Keratinocyte (primary cell): ENCODE data around the gene RNASEH2B. TPM values are rescaled to one million over a fixed set of nuclear protein-coding genes. Genes with fewer than 3 reads are reported as not detected.

Source experiments
- DNase-seq: peaks from one replicate; pipeline ENCODE4 v3.0.0-alpha.2; 2011; ENCODE audit warnings: low read depth, missing footprints, low spot score
- FAIRE-seq: peaks from 2 replicates; lab custom pipeline; 2011; peaks lifted over from hg19 to GRCh38; lab: Jason Lieb, UNC
- H2AFZ ChIP-seq: 2 replicates; pipeline ENCODE4 v1.6.0; 2012; ENCODE audit warnings: low read length, control low read depth, inconsistent platforms; ENCODE audit not compliant: control insufficient read depth
- H3K27ac ChIP-seq: 2 replicates; pipeline ENCODE4 v1.5.1; 2011; ENCODE audit warnings: low read length; ENCODE audit not compliant: control insufficient read depth, insufficient read depth
- H3K27me3 ChIP-seq: 3 replicates; pipeline ENCODE4 v1.6.0; 2011; ENCODE audit warnings: low read length; ENCODE audit not compliant: control insufficient read depth, insufficient read depth; ENCODE audit errors: extremely low read depth
- H3K36me3 ChIP-seq, 2 experiments: 2 replicates in 1 of 2; 3 replicates in 1 of 2; pipeline ENCODE4 v1.5.1; 2011; ENCODE audit warnings: low read length in 2 of 2, mild to moderate bottlenecking in 1 of 2; ENCODE audit not compliant: control insufficient read depth in 2 of 2, insufficient read depth in 2 of 2; ENCODE audit errors: extremely low read depth in 1 of 2
- H3K4me1 ChIP-seq: 3 replicates; pipeline ENCODE4 v1.5.1; 2011; ENCODE audit warnings: low read length; ENCODE audit not compliant: control insufficient read depth, insufficient read depth; ENCODE audit errors: extremely low read depth
- H3K4me2 ChIP-seq: 3 replicates; pipeline ENCODE4 v1.6.0; 2011; ENCODE audit warnings: low read depth, low read length; ENCODE audit not compliant: control insufficient read depth, insufficient read depth; ENCODE audit errors: extremely low read depth
- H3K4me3 ChIP-seq, 3 experiments: fragments of 200-600 bp in 1 of 3; sonication (generic) in 1 of 3; 2 replicates in 2 of 3; 3 replicates in 1 of 3; pipeline ENCODE4 v1.5.1; 2011 to 2016; ENCODE audit warnings: low read length in 3 of 3, mild to moderate bottlenecking in 3 of 3, control low read depth in 2 of 3, inconsistent platforms in 1 of 3, low read depth in 1 of 3, mixed read lengths in 1 of 3, mixed run types in 1 of 3, moderate library complexity in 1 of 3; ENCODE audit not compliant: control insufficient read depth in 2 of 3, insufficient read depth in 2 of 3; ENCODE audit errors: extremely low read depth in 1 of 3
- H3K79me2 ChIP-seq: 2 replicates; pipeline ENCODE4 v1.6.0; 2012; ENCODE audit warnings: low read length; ENCODE audit not compliant: control insufficient read depth, insufficient read depth
- H3K9ac ChIP-seq: 3 replicates; pipeline ENCODE4 v1.6.0; 2011; ENCODE audit warnings: low read length; ENCODE audit not compliant: control insufficient read depth, insufficient read depth; ENCODE audit errors: extremely low read depth
- H3K9me1 ChIP-seq: 3 replicates; pipeline ENCODE4 v1.6.0; 2011; ENCODE audit warnings: low read length; ENCODE audit not compliant: control insufficient read depth, insufficient read depth; ENCODE audit errors: extremely low read depth
- H3K9me3 ChIP-seq: 2 replicates; pipeline ENCODE4 v1.5.1; 2012; ENCODE audit warnings: low read depth, low read length; ENCODE audit not compliant: control insufficient read depth
- H4K20me1 ChIP-seq: 3 replicates; pipeline ENCODE4 v1.6.0; 2011; ENCODE audit warnings: low read length; ENCODE audit not compliant: control insufficient read depth, insufficient read depth; ENCODE audit errors: extremely low read depth
- CTCF ChIP-seq, 3 experiments: IDR thresholded peaks in 1 of 3; conservative IDR thresholded peaks in 1 of 3; optimal IDR thresholded peaks in 1 of 3; 2 replicates in 2 of 3; 3 replicates in 1 of 3; pipeline versions ENCODE3 to v1.5.1; 2011; ENCODE audit warnings: low read length in 3 of 3, mild to moderate bottlenecking in 3 of 3, moderate library complexity in 2 of 3, control low read depth in 1 of 3, inconsistent platforms in 1 of 3; ENCODE audit not compliant: insufficient read depth in 2 of 3; ENCODE audit errors: extremely low read depth in 1 of 3
- EZH2 ChIP-seq: IDR thresholded peaks from one replicate; pipeline ENCODE4 v1.6.1; 2012; ENCODE audit warnings: inconsistent platforms, mild to moderate bottlenecking, low read length, moderate library complexity
- dilution Hi-C: fragments of 300-500 bp; cut with MboI; formaldehyde crosslinking; loops from one replicate; pipeline ENCODE4 v1.7.0; 2020; ENCODE audit warnings: low sequenced_read_pairs; ENCODE audit not compliant: extremely low pct_ligation_motif_present
- polyA plus RNA-seq, 5 experiments: library from polyadenylated mRNA; depleted of rRNA in 3 of 5; stranded (reverse) in 3 of 5; stranded (forward) in 1 of 5; unstranded in 1 of 5; fragments of >200 nt; gene quantifications; 1 replicate in 1 of 5; 2 replicates in 3 of 5; 3 replicates in 1 of 5; pipeline versions ENCODE4 v1.2.1 to v1.2.3, GENCODE V29; 2011 to 2012; ENCODE audit warnings: missing spikeins in 2 of 5, low read depth in 1 of 5, low replicate concordance in 1 of 5

Gene RNASEH2B
- polyA plus RNA-seq, 1 donor (not counting 4 experiments of a cell fraction or from before 2014, with no cell fraction given) = 26.1 TPM

DNA sequence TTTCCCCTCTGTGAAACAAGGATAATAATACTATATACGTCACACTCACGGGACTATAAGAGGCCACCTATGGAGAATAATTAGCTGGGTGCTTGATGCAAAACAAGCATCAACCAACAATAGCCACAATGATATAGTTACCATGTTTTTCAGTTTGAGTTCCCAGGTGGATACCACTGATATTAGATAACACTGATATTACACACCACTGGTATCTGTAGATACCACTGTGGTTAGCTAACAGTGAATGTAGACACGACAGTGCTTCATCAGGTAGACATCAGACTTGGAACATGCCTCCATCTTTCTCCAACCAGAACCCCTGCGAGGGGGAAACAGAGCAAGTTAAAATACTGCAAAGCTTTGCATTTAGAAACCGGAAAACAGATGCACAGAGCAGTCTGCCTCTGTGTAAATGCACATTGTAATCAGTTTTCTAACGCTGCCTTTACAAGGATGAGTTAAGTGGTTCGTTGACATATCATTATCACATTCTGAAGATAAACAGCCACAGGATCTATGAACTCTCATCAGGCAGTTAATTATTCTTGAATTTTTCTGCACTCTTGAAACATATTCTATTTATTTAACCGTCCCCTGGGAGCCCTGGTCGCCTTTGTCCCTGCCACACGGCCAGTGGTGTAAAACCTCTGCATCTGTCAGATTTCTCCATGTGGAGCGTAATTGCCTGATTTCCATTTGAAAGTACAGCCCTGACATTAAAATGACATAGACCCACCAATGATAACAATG is 80.7 kb downstream of the RNASEH2B start:
- Histone ChIP-seq H3K36me3 (no peaks in the 10 kb centered on the region), H3K4me2 (no peak overlapping the region), H3K9me1 (no peaks in the 10 kb centered on the region), H2AFZ (no peak overlapping the region), H3K9ac (no peak overlapping the region), H3K4me1 (no peaks in the 10 kb centered on the region), H4K20me1 (no peaks in the 10 kb centered on the region), H3K79me2 (no peaks in the 10 kb centered on the region), H3K27me3 (peaks cover 4% of the 10 kb centered on the region), H3K4me3 (no peak overlapping the region), H3K27ac (no peak overlapping the region), H3K9me3 (no peaks in the 10 kb centered on the region)
- dilution Hi-C loops = no loop called here
- DNase-seq (no peak), FAIRE-seq (no peak)
- TF ChIP-seq EZH2 = no peak
- no peak for TF ChIP-seq CTCF (optimal IDR thresholded peaks at IDR 0.05 in 1 of 3, IDR thresholded peaks at IDR 0.05 in 1 of 3, conservative IDR thresholded peaks at IDR 0.05 in 1 of 3; ENCODE audit: extremely low read depth in 1 of 3, insufficient read depth in 2 of 3, low read length in 3 of 3)

- no peak overlapping the region for H3K27ac ChIP-seq
- H3K4me2 ChIP-seq = no peak overlapping the region
- no peak overlapping the region for H2AFZ ChIP-seq
- TF ChIP-seq CTCF (optimal IDR thresholded peaks at IDR 0.05 in 1 of 3, IDR thresholded peaks at IDR 0.05 in 1 of 3, conservative IDR thresholded peaks at IDR 0.05 in 1 of 3; ENCODE audit: extremely low read depth in 1 of 3, insufficient read depth in 2 of 3, low read length in 3 of 3) (no peak), EZH2 (no peak)
- H3K4me3 ChIP-seq = no peak overlapping the region
- peaks cover 4% of the 10 kb centered on the region for H3K27me3 ChIP-seq
- H3K9ac ChIP-seq = no peak overlapping the region
- no peaks in the 10 kb centered on the region for H3K4me1 ChIP-seq
- H4K20me1 ChIP-seq = no peaks in the 10 kb centered on the region
- no peak for FAIRE-seq
- no peak for DNase-seq
- H3K9me1 ChIP-seq = no peaks in the 10 kb centered on the region
- H3K9me3 ChIP-seq = no peaks in the 10 kb centered on the region
- no peaks in the 10 kb centered on the region for H3K36me3 ChIP-seq
- dilution Hi-C loops = no loop called here
- no peaks in the 10 kb centered on the region for H3K79me2 ChIP-seq
Observed at GRCh38 chr13:50990818-50991506, 81.4 kb downstream of the RNASEH2B start.
